Activated T-cell treated with anti-CD3 and anti-CD28 coated beads, Interleukin-2, amount 50 U/mL, for 48 hours (primary cell): ENCODE results near the gene GNG7.
"Not testable (repeated sequence)": the region's sequence is repeated elsewhere in the genome, so short reads cannot be mapped to it uniquely, and the experiment has no call there.

Source experiments
- DNase-seq, 2 experiments: peaks; one replicate each; pipeline ENCODE4 v3.0.0-alpha.2; 2020

Gene GNG7

DNA sequence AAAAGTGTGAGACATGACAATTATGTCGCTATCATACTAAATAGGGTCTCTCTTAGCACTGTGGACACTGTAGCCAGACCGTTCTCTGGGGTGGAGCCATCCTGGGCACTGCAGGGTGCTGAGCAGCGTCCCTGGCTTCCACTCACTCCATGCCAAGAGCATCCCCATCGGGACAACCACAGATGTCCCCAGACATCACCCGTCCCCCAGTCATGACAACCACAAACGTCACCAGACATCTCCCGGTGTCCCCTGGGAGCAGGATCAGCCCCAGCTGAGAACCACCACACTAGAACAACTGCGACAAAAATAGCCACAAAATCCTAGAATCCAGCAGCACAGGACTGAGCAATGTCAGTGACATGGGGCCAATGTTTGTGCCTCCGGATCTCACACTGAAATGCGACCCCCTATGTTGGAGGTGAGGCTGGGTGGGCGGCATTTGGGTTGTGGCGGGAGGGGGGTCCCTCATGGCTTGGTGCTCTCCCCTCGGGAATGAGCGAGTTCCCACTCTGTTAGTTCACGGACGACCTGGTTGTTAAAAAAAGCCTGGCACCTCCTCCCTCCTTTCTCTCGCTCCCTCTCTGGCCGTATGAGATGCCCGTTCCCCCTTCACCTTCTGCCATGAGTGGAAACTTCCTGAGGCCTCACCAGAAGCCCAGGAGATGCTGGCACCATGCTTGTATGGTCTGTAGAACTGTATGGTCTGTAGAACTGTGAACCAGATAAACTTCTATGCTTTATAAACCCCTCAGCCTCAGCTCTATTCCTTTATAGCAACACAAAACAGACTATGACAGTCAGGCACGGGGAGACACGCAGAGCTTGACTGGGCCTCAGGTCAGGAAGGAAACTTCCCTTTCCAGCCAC, 132.7 kb downstream of the GNG7 start:
- no peak for DNase-seq

GRCh38 chr19:2567996-2568395, 134.5 kb downstream of the GNG7 start:
- DNase-seq = no peak

GRCh38 chr19:2567580-2567979, 134.9 kb downstream of the GNG7 start:
- DNase-seq = no peak

DNA sequence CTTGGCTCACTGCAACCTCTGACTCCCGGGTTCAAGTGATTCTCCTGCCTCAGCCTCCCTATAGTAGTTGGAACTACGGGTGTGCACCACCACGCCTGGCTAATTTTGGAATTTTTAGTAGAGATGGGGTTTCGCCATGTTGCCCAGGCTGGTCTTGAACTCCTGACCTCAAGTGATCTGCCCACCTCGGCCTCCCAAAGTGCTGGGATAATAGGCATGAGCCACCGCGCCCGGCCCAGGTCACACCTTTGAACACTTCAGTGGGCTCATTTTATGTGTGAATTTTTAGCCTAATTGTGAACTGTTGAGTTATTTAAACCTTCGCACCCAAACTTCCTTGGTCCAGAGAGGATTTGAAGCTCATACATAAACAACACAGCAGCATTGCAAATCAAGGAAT, 138.9 kb downstream of the GNG7 start:
- not testable (repeated sequence) for DNase-seq

GRCh38 chr19:2561895-2562294, 140.6 kb downstream of the GNG7 start:
- DNase-seq = peak; percentile 75 to 83

DNA sequence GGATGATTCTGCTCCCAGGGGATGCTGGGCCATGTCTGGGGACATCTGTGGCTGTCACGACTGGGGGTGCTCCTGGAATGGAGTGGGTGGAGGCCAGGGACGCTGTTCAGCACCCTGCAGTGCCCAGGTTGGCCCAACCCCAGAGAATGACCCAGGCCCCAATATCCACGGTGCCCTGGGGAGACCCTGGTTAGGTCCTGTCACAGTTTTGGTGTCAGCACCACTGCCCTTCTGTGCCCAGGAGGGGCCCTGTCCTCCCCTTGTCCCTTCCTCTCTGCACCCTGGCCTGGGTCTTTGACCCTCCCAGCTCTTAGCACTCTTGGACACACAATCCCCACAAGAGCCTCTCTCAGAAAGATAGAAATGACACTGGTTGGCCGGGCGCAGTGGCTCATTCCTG, 141.3 kb downstream of the GNG7 start:
- no peak for DNase-seq

DNA sequence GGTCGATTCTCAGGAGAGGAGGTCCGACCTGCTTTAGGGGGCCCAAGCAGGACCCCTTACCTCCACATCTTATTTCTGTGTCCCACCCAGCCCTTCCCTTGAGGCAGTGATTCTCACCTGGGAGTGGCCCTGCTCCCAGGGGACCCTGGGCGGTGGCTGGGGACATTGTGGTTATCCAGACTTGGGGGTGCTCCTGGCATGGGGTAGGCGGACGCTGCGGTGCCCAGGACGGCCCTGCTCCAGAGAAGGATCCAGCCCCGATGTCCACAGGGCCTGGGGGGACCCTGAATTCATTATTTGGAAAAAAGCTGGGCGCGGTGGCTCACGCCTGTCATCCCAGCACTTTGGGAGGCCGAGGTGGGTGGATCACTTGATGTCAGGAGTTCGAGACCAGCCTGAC, 142.1 kb downstream of the GNG7 start:
- no peak for DNase-seq

DNA sequence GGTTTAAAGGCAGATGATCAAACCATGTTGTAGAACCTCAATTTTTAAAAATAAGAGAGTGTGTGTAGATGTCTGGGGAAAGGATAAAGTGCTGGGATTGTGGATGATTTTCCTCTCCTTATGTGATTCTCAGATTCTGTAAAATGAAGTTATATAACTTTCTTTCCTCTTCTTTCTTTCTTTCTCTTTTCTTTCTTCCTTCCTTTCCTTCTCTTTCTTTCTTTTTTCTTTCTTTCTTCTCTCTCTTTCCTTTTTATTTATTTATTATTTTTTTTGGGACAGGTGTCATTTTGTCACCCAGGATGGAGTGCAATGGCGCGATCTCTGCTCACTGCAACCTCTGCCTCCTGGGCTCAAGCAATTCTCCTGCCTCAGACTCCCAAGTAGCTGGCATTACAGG, 144.0 kb downstream of the GNG7 start:
- no peak for DNase-seq

GRCh38 chr19:2558131-2558530, 144.4 kb downstream of the GNG7 start:
- DNase-seq = not testable (repeated sequence)

DNA sequence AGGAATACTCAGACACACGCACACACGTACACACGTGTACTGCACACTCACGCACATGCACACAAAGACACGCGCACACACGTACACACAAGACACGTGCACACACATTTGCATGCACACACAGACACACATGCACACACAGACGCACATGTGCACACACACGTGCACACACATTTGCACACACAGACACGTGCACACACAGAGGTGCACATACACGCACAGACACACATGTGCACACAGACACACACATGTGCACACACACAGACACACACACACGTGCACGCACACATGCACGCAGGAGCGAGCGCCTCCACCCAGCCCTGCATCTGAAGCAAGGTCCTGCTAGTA, 145.4 kb downstream of the GNG7 start:
- DNase-seq = no peak

GRCh38 chr19:2556221-2557092, 146.0 kb downstream of the GNG7 start:
- no peak for DNase-seq

DNA sequence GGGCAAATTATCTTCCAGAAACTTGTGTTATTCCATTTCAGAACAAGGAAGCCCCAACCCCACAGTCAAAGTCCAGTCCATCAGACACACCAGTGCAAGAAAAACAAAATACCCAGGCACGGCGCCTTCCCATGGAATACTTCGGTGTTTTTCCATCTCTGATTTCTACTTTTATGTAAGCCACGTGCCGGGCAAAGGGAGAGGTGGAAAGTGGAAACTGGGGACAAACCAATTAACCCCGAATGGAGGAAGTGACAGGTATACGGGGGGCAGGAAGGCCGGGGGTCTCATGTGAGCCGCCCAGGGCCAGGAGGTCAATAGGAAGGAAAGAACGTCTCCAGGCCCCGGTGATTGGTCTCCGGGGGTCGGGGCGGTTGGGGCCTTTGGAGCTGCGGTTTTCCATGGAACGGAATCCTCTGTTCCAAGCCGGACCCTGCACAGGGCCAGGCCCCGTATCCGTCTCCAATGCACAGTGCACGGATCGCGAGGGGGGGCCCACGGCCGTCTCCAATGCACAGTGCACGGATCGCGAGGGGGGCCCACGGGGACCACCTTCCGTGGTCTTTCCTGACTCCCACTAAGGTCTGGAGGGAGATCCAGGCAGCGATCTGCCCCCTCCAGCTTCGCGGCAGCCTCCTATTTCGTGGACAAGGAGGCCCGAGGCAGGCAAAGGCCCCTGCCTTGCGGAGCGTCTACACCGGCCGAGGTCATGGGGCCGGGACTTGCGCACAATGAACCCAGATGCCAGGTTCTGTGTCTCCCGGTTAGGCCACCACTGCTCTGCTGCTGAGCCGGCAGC, 146.9 kb downstream of the GNG7 start:
- DNase-seq = no peak

DNA sequence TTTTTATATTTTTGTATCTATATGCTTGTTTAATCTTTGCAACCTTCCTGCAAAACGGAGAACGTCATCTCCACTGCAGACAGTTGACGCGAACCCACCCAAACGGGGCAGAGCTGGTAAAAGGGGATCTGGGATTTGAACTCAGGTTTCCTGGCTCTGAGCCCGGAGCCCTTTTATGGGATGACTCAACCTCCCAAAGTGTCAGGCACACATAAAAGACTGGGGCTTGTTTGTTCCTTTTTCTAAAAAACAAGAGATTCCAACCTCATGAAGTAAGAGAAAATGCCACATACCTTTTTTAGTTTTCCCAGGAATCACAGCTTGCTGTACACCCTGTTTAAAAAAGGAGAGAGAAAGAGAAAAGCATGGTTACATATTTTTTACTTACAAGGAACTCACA, 147.6 kb downstream of the GNG7 start:
- no peak for DNase-seq

DNA sequence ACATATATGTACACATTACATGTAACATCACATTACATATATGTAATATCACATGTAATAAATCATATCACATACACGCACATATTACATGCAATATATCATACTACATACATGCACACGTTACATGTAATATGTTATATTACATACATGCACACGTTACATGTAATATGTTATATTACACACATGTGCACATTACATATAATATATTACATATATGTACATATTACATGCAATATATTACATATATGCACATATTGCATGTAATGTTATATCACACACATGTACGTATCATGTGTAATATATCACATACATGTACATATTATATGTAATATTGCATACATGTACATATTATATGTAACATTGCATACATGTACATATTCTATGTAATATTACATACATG, 149.0 kb downstream of the GNG7 start:
- no peak for DNase-seq

DNA sequence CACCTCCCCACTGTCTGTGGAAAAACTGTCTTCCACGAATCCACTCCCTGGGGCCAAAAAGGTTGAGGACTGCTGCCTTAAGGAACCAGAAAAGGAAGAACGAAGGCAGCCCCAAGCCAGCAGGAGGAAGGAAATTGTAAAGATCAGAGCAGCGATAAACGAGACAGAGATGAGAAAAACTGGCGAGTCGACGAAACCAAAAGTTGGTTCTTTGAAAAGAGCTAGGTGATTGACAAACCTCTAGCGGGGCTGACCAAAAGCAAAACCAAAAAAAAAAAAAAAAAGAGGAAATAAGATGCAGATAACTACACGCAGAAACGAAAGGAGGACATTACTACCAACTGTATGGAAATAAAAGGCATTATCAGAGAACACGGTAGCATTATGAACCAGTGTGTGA, 149.6 kb downstream of the GNG7 start:
- peak; percentile 58 to 61 for DNase-seq

DNA sequence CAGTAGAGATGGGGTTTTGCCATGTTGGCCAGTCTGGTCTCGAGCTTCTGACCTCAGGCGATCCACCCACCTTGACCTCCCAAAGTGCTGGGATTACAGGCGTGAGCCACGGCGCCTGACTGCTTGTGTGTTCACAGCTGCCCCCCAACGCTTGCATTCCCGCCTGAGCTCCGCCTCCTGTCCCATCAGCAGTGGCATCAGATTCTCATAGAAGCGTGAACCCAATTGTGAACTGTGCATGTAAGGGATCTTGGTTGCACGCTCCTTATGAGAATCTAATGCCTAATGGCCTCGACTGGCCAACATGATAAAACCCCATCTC, 150.7 kb downstream of the GNG7 start:
- DNase-seq = no peak

GRCh38 chr19:2551172-2551863, 151.2 kb downstream of the GNG7 start:
- no peak for DNase-seq

- DNase-seq = no peak
Observed at GRCh38 chr19:2550431-2551171, 151.9 kb downstream of the GNG7 start.

DNA sequence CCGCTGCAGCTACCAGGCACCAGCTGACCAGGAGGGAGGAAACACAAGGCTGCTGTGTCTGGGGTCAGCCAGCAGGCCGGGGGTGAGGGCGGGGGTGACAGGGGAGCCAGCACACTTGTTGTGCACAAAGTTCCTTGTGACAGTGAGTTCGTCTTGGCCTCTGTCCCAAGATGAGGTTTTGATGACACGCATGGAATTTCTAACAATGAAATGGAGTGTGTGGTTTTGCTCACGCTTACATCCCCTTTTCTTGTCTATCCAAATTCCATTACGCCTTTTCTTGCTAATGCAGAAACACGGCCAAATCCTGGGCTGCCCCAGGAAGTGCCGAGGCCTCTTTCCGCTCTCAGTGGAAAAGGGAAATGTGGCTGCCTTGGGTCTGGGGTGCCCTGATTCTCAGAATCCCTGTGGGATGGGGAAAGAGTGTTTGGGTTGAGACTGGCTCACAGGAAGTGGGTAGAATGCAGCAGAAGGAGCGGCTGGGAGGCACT, 152.7 kb downstream of the GNG7 start:
- DNase-seq = no peak

GRCh38 chr19:2548966-2549365, 153.5 kb downstream of the GNG7 start:
- DNase-seq = no peak

- no peak for DNase-seq
Observed at GRCh38 chr19:2547721-2548120, 154.8 kb downstream of the GNG7 start.
